HG03378 (cell line): ENCODE data around the gene RNF135.
"Not testable (repeated sequence)": the region's sequence is repeated elsewhere in the genome, so short reads cannot be mapped to it uniquely, and the experiment has no call there.

ENCODE experiments used
- ATAC-seq: cut with Tn5 transposase; IDR thresholded peaks from one replicate; pipeline ENCODE4 v1.9.1; 2021; ENCODE audit warnings: mild to moderate bottlenecking, moderate library complexity; ENCODE audit not compliant: unreplicated experiment

The RNF135 gene

DNA sequence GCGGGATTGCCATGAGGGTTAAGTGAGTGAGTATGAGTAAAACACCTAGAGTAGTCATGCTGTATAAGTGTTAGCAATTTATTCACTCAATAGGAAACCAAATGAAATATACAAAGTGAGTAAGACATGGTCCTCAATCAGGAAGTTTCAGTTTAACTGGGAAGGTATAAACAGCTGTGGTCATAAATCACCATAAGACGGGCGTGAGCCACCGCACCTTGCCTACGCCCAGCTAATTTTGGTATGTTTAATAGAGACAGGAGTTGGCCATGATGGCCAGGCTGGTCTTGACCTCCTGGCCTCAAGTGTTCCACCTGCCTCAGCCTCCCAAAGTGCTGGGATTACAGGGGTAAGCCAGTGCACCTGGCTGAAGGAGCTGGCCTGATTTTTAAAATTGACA lies 27.0 kb downstream of the RNF135 start:
- no peak for ATAC-seq

DNA sequence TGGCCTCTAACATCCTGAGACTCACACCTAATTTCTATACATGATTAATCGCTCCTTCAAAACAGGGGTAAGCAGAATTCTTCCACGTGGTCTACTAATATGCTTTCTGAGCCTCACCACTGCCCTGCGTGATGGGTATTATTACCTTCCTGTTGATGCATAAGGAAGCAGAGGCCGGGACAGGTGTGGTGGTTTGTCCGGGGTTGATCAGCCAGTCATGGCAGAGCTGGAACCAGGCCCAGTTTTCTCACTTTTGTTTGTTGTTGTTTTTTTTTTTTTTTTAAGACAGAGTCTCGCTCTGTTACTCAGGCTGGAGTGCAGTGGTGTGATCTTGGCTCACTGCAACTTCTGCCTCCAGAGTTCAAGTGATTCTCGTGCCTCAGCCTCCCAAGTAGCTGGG lies 31.2 kb downstream of the RNF135 start:
- no peak for ATAC-seq

DNA sequence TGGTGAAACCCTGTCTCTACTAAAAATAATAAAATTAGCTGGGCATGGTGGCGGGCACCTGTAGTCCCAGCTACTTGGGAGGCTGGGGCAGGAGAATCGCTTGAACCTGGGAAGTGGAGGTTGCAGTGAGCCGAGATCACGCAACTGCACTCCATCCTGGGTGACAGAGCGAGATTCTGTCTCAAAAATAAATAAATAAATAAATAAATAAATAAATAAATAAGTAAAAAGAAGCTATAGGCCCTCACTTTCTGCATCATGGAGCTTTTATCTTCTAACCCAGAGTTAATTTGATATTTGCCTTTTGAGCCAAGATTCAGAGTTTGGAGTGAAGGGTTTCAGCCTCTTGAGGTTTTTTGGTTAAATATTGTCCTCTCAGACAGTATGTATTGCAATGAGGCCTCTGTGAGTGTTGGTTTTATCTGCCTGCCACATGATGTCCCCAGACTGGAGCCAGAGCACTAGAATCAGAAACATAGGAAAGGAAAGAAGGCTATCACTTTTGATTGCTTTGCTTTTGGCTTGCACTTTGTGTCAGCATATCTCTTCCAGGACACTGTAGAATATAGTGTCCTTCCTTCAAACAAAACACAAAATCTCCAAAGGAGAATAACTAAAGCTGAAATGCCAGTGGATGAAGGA lies 32.5 kb downstream of the RNF135 start:
- no peak for ATAC-seq

DNA sequence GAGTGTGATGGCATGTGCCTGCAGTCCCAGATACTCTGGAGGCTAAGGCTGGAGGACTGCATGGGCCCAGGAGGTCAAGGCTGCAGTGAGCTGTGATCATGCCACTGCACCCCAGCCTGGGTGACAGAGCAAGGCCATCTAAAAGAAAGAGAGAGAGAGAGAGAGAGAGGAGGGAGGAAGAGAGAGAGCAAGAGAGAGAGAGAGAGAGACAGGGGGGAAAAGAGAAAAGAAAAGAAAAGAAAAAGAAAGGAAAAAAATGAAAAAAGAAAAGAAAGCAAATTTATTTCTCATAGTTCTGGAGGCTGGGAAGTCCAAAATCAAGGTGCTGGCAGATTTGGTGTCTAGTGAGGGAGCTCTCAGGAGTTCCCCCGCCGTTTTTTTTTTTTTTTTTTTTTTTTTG lies 33.3 kb downstream of the RNF135 start:
- ATAC-seq: no peak

DNA sequence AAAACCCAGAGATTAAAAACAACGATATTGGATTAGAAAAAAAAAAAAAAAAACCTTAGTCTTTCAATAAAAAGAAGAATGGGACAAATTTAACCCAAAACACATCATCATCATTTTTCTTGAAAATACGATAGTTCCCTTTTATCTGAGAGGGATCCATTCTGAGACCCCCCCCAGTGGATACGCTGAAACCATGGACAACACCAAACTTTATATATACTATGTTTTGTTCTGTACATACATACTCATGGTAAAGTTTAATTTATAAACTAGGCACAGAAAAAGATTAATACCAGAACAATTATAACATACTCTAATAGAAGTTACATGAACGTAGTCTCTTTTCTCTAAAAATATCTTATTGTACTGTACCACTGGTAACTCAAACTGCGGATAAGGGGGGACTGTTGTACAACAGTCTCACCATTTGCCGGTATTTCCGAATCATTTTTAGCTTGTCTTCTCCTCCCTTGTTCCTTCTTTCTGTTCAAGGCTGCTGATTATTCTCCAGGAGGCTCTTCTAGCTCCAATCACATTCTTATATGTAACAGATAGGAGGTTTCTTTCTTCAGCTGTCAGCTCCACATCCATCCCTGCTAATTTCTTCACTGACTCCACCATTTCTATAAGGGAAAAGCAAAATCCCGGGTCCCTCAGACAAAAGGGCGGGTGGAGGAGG lies 37.0 kb downstream of the RNF135 start:
- no peak for ATAC-seq

DNA sequence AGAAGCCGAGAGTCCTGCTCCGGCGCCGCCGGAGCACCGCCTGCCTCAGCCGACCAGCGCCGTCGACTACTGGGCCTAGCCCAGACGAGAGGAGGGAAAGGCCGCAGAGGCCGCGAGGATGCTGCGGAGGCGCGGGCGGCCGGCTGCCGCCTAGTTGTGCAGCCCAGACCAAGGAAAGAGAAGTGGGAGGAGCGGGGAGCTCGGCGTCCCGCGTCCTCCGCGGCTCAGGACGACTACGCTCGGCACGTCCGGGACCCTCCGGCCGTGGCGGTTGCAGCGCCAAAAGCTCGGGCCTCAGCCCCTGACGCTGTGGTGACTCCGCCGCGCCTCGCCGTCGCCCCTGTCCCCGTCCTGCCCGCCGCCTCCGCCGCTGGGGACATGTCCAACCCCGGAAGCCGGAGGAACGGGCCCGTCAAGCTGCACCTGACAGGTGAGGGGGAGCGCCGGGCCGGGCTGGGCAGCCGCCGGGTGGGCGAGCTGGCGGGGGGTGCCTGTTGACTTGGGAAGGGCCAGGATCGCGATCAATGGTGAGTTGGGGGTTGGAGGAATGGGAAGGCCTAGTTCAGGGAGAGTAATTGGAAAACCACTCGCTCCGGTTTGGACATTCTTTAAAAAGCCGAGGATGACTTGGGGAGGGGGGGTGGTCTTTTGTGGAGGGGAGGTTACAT lies 37.7 kb downstream of the RNF135 start:
- no peak for ATAC-seq

DNA sequence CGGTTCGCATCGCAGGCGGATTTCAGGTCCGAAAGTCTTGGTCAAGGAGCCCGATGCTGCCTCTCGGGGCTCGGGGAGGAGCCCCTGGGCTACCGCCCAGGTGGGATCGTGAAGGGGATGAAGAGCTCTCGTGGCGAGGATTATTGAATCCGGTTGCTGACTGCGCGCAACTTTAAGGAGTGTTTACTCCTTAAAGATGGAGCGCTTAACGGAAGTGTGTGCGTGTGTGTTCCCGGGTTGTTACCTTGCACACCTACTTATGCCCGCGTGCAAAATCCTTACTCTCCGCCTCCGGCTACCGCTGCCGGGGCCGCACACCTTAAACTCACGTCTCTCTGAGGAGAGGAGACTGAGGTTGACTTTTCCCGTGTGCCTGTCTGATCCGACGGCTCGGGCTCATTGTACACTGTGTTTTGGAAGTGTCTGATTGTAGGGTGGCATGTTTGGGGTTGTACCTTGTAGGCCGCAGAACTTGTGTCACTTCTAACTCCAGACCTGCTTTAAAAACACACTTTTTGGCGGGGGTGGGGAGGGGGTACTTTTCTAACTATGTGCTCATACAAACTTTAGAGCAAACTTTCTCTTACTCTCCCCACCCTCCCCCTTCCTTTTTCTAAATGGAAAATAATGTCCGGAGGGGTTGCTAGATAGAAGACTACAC lies 38.3 kb downstream of the RNF135 start:
- ATAC-seq: not testable (repeated sequence)

DNA sequence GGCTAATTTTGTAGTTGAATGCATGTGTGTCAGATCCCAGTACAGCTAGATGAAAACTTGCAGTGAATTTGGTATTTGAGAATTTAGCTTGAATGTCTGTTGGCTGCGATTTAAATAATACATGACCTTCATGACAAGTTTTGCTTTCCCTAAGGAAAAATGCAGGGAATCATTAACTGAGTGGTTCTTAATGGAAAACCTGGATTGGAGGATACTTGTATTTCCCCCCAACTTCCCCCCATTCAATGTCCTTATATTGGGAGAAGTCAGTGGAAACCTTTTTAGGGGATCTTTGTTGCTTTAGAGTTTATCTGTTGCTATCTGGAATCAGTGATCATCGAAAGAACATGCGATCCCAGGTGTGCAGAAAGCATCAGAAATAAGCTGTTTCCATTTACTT lies 39.2 kb downstream of the RNF135 start:
- not testable (repeated sequence) for ATAC-seq

DNA sequence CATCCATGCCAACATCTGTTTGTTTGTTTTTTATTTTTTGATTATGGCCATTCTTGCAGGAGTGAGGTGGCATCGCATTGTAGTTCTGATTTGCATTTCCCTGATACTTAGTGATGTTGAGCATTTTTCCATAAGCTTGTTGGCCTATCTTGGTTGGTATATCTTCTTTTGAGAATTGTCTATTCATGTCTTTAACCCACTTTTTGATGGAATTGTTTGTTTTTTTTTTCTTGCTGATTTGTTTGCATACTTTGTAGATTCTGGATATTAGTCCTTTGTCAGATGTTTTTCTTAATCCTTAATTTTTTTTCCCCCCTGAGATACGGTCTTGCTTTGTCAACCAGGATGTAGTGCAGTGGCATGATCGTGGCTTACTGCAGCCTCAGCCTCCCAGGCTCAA lies 43.0 kb downstream of the RNF135 start:
- no peak for ATAC-seq

DNA sequence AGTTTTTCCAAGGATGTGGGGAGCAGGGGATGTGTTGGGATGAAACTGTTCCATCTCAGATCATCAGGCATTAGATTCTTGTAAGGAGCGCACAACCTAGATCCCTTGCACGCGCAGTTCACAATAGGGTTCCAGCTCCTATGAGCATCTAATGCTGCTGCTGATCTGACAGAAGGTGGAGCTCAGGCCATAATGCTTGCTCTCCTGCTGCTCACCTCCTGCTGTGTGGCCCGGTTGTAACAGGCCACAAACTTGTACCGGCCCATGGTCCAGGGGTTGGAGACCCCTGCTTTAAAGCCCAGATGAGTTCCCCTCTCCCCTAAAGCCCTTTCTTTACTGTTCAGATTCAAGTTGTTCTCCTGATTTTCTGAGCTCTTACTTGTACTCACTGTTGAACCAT lies 44.8 kb downstream of the RNF135 start:
- ATAC-seq: no peak

DNA sequence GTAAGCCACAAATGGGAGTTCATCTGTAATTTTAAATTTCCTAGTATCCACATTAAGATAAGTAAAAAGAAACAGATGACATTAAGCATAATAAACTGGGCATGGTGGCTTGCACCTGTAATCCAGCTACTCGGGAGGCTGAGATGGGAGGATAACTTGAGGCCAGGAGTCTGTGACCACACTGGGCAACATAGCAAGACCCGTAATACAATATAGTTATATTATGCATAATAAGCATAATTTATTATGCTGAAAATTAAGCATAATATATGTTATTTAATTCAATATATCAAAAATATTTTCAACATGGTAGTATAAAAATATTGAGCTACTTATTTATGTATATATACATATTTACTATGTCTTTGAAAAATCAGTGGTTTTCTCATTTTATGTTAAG lies 48.2 kb downstream of the RNF135 start:
- ATAC-seq: no peak

DNA sequence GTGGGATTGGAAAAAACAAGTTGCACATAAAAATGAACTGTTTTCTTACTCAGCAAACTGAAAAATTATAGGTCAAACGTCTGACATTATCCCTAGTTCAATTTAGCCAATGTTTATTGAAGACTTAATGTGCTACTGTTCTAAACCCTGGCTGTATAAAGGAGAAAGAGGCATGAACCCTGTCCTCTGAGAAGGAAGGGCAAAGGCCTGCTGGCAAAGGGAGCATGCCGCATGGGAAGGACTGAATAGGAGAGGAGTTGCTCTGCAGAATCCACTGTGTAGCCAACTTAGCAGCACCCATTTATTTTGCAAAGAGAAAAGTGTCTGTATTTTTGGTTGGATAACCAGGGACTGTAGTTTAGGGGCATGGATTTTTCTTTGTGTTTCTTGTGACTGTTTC lies 52.3 kb downstream of the RNF135 start:
- not testable (repeated sequence) for ATAC-seq

DNA sequence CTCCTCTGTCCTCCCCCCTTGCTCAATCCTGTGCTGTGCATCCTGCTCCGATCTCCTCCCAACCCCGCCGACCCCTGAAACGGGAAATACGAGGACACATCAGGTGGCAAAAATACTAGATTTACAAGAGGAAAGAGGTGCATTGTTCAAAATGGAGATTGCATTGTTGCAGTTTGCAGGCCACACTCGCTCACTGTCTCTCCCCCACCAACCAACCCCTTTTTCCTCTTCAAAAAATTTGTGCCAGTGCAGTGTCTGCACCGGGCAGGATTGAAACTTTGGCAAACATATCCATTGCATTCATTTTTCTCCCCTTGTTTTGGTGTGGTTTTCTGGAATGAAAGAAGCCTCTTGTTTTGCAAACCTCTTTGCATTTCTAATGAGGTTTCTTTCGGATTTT lies 61.0 kb downstream of the RNF135 start:
- ATAC-seq: no peak

DNA sequence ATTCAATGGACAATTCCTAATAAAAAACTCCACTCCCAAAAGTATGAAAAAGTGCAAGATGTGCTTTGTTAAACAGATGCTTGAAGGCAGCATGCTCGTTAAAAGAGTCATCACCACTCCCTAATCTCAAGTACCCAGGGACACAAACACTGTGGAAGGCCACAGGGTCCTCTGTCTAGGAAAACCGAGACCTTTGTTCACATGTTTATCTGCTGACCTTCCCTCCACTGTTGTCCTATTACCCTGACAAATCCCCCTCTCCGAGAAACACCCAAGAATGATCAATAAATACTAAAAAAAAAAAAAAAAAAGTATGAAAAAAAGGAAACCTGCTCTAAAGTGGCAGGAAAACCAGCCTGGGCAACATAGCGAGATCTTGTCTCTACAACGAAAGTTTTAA lies 64.8 kb downstream of the RNF135 start:
- not testable (repeated sequence) for ATAC-seq

DNA sequence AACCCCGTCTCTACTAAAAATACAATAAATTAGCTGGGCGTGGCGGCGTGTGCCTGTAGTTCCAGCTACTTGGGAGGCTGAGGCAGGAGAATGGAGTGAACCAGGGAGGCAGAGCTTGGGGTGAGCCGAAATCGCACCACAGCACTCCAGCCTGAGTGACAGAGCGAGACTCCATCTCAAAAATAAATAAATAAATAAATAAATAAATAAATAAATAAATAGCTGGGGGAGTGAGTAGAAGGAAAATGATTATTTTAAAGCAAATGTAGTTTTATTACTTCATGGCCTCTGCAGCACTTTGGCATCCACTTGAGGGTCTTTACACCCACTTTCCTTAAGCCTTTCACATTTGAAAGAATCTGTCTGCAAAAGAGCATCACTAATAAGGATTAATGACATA lies 70.0 kb downstream of the RNF135 start:
- ATAC-seq: not testable (repeated sequence)

DNA sequence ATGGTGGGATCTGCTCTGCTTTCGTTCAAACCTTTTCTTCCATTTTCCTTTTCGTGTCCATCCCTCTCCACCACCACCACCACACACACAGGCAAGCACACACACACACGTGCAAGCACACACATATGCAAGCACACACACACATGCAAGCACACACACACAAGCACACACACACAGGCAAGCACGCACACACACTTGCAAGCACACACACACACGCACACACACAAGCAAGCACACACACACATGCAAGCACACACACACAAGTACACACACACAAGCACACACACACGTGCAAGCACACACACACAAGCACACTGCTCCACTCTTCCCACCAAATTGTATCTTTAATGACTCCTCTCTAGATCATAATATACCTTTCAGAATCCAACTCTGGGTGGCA lies 71.5 kb downstream of the RNF135 start:
- not testable (repeated sequence) for ATAC-seq

DNA sequence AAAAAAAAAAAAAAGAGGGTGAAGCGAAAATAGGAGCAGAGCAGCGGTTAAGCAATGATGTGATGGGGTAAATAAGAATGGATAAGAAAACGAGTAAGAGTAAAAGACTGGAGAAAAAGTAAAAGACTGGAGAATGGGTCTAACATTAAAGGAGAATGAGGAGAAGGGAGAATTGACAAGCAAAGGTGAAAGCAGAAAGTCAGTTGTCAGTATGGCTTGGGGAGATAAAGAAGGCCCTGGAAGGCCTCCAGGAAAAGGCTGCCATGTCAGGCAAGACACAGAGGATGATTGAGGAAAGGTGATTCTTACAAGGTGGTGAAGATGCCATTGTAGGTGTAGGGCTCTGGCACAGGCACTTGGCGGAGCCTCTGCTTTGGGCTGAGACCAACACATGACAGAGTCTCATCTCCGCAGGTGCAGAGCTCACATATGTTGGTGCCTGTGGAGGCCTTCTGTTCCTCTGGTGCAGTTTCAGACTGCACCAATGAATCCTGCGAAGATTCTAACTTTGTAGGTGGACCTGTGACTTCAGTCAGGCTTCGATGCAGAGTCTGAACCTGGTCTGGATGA lies 76.1 kb downstream of the RNF135 start:
- not testable (repeated sequence) for ATAC-seq

DNA sequence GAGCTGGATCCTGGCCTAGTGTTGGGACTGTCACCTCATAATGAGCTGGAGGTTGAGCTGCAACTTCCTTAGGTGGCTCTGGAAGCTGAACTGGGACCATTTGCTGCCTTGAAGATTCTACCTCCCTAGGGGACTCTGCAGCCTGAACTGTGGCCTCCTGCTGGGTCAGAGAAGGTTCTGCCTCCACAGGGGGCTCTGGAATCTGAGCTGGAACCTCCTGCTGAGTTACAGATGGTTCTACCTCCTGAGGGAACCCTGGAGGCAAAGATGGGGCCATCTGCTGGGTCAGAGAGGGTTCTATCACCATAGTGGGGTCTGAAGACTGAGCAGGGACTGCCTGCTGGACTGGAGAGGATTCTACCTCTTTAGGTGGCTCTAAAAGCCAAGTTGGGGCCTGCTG lies 77.3 kb downstream of the RNF135 start:
- ATAC-seq: no peak

DNA sequence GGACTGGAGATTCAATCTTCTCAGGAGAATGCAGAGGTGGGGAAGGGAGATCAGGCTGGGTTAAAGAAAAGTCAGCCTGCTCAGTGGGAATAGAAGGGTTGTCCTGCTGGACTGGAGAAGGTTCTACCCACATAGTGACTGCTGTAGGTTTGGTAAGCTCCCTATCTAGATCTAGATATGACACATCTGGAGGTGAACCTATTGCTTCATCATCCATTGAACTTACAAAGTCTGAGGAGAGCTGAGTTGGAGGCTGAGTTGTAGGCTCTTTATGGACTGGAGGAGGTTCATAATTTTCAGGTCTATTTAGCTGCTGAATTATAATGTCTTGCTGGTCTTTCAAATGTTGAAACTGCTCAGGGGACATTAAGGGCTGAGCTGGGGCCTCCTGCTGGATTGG lies 77.9 kb downstream of the RNF135 start:
- no peak for ATAC-seq
